IPS-NIHi7 (cell line): ENCODE data around the gene BRAP.
A peak's percentile ranks its signal among the peaks of the same experiment; 100 is the strongest.
"Not testable (repeated sequence)": the region's sequence is repeated elsewhere in the genome, so short reads cannot be mapped to it uniquely, and the experiment has no call there.

Experiments used
- DNase-seq: peaks from one replicate; pipeline ENCODE4 v3.0.0; 2012; ENCODE audit warnings: mixed read lengths; ENCODE audit errors: extremely low spot score

The BRAP gene

GRCh38 chr12:111685811-111686573 is at the start of gene BRAP, which contains the start of gene ACAD10:
Gene BRAP (minus strand): TSS chr12:111685956. CDS start chr12:111685792, 164 bp downstream.
Gene ACAD10 (plus strand): TSS chr12:111686053. CDS start chr12:111692710, 6,657 bp downstream.
- peak; percentile 99 for DNase-seq

- DNase-seq = no peak
Measured at GRCh38 chr12:111733340-111733915, 47.7 kb upstream of the BRAP start.

GRCh38 chr12:111732786-111733185 is 47.0 kb upstream of the BRAP start:
- DNase-seq = no peak

GRCh38 chr12:111730420-111730819 is 44.7 kb upstream of the BRAP start:
- no peak for DNase-seq

GRCh38 chr12:111728795-111729194 is 43.0 kb upstream of the BRAP start:
- no peak for DNase-seq

GRCh38 chr12:111723646-111724360 is 38.0 kb upstream of the BRAP start:
- DNase-seq = not testable (repeated sequence)

- DNase-seq = no peak
Measured at GRCh38 chr12:111720457-111720856, 34.7 kb upstream of the BRAP start.

GRCh38 chr12:111719316-111719715 is 33.6 kb upstream of the BRAP start:
- DNase-seq = not testable (repeated sequence)

- DNase-seq = no peak
Measured at GRCh38 chr12:111715279-111715678, 29.5 kb upstream of the BRAP start.

GRCh38 chr12:111706145-111706544 is 20.4 kb upstream of the BRAP start:
- DNase-seq = no peak

GRCh38 chr12:111705672-111706071 is 19.9 kb upstream of the BRAP start:
- no peak for DNase-seq

GRCh38 chr12:111699962-111700361 is 14.2 kb upstream of the BRAP start:
- no peak for DNase-seq

GRCh38 chr12:111693818-111694217 is 8.1 kb upstream of the BRAP start:
- DNase-seq = no peak

GRCh38 chr12:111692575-111693210 is 6.9 kb upstream of the BRAP start:
- peak; percentile 65 for DNase-seq

GRCh38 chr12:111691262-111691661 is 5.5 kb upstream of the BRAP start:
- no peak for DNase-seq

- no peak for DNase-seq
Measured at GRCh38 chr12:111687952-111688351, 2.2 kb upstream of the BRAP start.

GRCh38 chr12:111687255-111687654 is 1.5 kb upstream of the BRAP start:
- DNase-seq = no peak

GRCh38 chr12:111686574-111687105 is 884 bp upstream of the BRAP start:
- DNase-seq = no peak

- no peak for DNase-seq
Measured at GRCh38 chr12:111685322-111685810, 390 bp downstream of the BRAP start.

GRCh38 chr12:111684485-111685198 is 1.1 kb downstream of the BRAP start:
- not testable (repeated sequence) for DNase-seq

- no peak for DNase-seq
Measured at GRCh38 chr12:111677186-111677585, 8.6 kb downstream of the BRAP start.
